SW 1271 (cell line): ENCODE data around the gene BLID.

Source experiments
- DNase-seq, 2 experiments: peaks; one replicate each; lab custom pipeline; 2025; lab: John Stamatoyannopoulos, UW

Gene BLID

DNA sequence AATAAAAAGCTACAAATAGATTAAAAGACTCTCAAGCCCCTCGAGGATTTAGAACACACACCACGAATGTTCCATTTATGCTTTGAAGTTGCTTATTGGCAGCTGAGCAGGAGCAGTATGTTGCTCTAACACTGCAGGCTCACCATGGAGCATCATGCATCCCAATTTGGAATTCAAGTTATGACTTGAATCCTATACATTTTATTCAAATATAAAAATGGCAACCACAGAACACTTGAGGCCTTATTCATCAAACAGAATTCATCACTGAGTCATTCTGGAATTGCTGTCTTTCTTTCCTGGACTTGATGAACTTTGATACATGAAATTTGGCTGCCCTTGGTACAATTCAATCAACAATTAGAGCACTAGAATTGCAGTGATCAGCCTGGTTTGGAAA, 24.5 kb upstream of the BLID start:
- peak; percentile 26 to 84 for DNase-seq

DNA sequence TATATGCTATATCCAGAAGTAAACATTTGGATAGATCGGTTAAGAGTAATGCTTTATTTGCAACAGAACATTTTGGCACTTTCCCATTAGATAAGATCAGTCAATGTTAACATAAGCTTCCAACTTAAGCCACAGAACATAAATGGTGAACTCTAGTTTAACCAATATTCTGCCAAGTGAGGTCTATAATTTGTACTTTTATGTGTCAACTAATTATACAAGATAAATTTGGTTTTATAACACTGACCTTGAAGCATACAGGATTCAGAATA, 23.5 kb upstream of the BLID start:
- DNase-seq: no peak

DNA sequence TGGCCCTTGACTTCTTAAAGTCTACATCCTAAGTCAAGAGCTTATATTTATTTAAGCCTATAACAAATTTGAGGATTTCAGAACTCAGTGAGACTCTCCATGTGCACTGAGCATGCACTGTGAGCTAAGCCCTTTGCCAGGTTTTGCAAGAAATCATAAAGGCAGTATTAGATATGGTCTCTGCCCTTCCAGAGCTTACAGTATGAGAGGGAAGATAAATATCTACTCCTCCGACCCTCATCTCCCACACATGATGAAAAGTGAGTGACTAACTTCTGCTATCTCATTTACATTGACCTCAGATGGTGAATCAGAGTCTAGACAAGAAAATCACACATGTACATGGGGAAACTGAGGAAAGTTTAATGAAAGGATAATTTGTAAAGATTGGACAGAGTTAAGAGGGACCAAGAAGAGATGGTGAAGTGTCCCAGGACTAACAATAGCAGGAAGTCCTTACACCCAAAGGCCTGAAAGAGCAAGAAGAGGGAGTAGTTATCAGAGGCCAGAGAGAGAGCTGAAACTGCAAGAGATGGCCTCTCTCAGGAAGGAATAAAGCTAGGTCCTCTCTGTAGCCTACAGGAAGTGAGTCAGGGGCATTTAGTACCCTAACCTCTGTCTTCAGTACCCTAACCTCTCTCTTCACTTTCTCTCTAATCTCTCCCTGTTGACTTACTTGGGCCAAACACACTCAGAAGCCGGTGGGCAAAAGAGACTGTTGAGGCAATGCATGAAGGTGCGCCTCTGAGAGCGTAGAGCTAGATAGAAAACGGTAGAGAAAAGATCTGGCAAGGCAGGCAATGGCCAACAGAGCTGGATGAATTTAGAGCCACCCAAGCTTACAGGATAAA, 23.0 kb upstream of the BLID start:
- DNase-seq: no peak

DNA sequence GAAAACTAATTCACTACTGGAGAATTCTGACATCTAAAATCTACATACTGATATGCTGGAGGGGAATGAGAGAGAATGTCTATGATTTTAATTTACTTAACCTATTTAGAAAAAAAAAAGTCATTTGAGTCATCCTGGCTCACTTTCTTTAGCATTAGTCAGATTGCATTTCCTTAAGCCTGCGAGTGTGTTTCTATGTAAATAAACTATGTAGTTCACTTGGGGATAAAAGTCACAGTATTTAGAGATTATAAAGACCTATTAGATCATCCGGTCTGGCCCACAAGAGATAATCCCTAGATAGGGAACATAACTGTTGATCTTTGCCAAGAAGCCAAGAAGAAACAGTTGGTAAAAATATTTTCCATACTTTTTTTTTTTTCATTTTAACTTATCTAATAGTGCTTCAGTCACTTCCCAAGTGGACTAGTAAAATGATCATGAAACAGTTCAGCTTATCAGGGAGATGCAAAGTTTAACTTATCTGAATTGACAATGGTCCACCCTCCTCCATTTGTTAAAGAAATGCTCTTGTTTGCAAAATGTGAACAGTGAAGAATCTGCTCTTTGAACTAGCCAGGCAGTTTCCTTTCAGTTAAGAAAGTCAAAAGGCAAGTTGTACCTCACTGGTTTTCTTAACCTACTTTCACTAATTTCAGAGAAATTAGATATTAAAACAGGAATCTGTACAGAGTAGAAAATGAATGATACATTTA, 21.2 kb upstream of the BLID start:
- peak; percentile 64 to 95 for DNase-seq

DNA sequence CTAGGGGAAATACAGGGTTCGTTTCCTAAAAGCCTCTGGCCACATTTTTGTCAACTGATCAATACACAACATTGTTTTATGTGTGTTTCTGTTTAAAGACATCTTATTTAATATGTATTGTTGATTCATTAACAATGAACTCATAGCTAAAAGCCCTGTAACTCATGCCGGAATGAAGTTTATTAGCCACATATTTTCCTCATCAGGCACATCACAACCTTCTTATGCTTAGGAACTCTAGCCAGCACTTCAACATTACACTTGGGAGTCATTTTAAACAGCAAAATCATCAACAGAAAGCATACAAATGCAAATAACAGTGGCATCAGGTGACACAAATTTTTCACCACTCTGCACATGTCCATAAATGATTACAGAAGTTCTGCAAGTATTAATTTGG, 15.1 kb upstream of the BLID start:
- DNase-seq: no peak

DNA sequence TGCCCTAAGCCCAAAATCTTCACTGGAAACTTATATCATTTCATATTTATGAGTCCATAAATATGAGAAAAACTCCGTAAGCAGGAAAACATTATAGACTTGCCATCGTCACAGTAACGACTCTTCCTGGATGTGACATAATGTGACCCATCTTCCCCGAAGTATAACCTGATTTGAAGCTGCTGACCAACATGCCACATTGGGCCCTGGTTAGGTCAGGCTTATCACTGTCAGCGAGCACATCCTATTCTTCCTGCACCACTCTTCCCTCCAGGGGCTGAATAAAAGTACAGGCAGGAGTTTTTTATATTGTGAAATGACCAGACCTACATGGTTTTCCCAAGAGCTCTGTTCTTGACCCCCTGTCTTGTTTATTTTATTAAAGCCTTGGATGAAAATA, 12.1 kb upstream of the BLID start:
- no peak for DNase-seq

DNA sequence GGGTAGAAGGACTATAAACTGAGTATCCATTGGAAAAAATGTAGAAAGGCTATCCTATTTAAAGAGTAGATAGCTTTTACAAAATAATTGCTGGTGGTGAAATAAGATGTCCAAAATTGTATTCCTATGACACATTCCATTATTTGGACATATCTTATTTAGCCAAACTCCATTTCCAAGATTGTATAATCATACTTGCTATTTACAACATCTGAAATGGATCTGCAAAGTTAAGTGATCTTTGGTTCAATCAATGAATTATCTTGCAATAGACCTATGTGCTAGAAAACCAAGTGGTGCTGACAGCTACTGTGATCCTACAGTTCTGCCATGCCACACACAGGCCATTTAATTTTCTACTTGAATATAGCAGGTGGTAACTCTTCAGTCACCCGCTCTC, 11.0 kb upstream of the BLID start:
- no peak for DNase-seq

DNA sequence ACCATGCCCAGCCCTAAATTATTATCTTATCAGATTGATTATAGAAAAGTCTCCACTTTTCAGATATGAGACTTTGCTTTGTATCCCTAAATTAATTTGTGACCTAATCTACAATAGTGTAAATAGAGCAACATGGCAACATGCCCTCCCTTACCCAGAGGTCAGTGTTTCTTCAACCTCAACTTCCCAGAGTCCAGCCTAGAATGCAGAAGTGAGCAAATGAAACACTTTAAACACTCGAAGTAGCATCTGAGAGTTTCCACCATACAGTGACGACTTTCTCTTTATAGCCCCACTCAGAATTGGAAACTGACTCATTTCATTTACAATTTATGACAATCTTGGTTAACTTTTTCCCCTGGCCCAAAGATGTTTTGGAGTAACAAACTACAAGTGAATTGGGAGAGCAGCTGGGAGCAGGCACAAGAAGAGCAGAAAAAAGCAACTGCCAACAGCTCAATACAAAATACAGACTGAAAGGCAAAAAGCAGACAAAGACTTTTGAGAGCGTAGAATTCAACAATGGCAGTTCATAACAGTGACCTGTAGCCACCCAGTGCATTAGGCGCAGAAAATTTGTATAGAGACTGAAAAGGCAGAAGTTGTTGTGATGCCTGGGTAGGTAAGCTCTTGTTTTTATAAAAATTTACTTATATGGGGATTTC, 10.1 kb upstream of the BLID start:
- no peak for DNase-seq

DNA sequence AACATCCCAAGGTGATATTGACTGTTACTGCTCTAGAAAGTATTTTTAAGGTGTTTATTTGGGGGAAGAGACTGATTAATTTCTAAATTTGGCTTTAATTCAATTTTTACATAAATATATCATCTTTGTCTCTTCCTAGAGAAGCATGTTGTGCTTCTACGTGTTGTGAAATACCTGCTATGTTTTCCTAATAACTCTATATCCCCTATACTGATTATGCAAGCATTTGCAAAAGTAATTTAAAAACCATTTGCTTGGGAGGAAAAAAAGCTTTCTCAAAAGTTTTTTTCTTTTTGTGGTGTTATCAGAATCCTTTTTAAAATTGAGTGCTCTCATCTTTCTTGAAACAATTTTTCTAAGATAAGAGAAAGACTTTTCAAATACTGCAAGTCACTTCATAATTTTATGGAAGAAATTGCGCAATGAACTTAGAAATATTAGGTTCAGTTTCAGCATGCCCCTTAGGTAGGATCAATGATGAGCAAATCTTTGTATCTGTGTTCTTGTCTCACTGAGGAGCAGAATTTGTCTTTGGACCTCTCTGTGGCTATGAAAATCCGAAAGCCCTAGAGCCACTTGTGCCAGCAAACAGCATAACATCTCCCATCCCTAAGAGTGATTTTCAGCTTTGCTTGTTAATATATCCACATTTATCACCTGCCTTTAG, 7.4 kb upstream of the BLID start:
- DNase-seq: no peak

DNA sequence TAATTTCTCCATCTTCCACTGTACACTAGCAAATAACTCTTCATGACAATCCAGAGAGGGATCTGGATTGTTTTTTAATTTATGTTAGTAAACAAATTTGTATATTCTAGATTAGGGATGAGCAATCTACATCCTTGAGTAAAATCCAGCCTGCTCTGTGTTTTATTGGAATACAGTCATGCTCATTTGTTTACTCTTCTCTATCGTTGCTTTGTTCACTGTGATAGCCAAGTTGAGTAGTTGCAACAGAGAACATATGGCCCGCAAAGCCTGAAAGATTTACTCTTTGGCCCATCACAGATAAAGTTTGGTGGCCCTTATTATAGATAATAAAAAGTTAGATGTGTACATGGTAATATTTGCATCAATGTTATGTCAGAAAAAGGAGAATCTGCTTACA, 6.2 kb upstream of the BLID start:
- DNase-seq: no peak

DNA sequence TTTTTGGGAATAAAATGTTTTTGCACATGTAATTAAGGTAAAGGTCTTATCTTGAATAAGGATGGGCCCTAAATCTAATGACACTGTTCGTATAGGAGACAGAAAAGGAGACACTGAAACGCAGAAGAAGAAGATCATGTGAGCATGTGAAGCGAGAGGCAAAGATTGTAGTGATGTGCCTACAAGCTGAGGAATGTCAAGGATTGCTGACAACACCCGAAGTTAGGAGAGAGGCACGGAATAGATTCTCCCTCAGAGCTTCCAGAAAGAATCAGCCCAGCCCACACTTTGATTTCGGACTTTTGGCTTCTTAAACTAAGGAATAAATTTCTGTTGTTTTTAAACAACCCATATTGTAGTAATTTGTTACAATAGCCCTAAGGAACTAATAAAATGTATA, 4.1 kb upstream of the BLID start:
- DNase-seq: no peak

DNA sequence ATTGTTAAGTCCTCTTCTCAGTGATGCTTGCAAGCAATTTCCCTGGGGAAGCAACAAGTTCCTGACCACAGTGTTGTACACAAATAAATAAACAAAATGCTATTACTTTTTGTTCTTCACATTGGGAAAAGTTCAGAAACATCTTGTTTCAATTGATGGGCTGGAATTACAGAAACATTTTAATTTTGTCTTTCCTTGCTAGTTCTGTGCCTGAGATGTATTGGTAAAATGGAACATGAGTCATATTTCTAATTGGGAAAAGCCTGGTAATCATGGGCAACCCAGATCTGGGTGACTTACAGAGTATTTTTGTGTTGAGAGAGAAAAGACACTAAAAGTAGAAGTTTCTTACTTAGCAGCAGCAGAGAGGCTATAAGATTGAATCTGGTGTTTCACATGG, 576 bp upstream of the BLID start:
- DNase-seq: no peak

DNA sequence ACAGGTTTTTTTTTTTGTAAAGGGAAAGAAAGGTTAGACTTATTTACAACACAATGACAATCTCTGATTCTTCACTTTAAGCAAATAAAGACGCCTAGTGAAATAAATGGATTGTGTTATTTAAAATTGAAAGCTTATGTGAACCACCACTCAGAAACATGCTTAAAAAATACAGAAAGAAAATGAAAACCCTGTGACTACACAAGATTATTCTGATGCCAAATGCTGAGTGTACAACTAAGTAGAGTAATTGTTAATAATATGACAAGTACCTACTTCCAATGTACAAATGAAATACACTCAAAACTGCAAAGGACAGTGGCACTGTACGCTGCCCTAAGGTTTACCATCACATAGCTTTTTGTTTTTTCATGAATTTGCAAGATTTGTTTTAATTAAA, 1.0 kb downstream of the BLID start:
- no peak for DNase-seq

DNA sequence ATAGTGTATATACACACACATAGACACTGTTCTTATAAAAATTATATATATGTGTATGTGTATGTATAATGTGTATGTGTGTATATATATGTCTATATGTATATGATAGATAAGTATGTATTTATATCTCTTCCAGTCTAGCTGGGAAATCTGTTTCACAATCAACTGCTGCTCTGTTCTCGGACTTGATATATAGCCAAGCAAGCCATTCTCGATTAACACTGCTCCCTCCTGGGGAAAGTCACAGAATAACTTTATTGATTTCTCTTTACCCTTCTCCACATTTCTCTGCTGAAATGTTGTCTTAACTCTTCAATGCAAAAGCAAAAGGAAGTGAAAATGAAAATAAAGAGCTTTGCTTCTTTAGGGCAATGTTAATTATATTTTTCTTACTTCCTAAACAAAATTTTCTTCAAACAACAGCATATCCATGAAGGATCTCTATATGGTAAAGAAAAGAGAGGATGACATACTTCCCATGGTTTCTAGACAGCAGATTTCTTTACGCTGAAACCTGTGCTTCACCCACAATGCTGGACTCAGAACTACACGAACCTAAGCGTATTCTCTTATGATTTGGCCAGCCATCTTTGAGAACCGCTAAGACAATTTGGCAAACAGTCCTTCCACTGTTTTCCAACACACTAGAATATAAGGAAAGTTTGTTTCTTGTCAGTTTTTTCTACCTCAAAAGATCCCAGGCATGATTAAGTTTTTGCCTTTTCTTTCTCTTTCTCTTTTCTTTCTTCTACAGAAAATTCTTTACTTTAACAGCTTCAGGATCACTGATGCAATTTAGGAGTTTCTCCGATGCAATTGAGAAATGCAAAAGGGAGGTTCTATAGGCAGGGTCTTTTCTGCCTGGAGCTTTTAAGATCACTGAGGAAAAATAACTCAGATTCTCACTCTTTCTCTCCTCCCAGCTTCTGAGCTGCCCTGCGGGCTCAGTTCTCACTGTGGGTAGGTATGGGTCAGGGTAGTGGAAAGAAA, 1.9 kb downstream of the BLID start:
- DNase-seq: no peak

DNA sequence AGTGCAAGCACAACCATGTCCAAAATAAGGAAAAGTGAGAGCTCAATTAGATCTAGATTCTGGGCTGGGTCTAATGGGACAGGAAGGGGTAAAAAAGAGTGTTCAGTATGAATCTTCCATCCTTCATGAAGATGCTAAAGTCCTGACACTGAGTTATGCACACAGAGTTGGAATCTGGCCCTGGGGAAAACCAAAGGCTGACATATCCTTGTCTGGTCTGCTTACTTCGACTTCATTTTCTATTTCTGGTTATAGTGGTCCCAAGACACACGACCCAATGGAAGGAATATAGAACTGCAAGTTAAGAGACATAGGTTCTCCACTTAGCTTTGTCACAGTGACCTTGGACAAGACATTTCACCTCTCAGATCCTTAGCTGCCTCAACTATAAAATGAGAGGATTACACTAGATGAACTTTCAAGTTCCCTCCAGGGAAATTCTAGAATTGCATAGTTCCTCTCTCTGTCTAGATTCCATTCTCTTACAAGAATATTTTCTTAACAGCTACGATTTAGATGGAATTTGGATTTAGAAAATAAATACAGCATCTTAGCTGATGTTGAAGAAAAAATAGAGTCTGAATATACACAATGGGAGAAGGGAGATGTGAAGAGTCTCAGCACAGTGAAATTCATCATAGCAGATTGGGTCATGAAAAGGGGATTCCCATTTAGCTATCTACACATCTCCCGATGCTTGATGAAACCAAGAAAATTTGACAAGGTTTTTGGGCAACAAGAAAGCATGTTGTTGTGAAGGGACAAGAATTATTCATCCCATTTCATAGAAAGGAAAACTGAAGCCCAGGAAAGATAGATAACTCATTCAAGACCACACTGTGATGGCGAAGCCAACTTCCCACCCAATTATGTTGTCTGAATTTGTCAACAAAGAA, 3.3 kb downstream of the BLID start:
- no peak for DNase-seq

DNA sequence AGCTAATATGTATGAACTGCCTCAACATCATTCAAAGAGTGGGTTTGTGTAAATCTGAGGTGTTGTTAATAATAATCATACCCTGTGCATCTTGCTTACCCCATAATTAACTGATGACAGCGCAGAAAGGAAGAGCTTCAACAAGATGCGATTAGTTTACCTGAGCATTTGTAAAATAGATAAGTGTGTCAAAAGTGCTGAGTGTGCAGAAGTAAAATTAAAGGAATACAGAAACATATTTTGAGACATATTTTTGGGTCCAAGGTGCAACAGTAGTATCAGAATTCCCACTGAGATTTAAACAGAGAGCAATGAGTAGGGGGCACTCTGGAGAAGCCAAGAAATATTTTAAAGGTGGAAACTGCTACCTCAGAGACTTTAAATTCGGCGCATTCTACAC, 6.1 kb downstream of the BLID start:
- no peak for DNase-seq

DNA sequence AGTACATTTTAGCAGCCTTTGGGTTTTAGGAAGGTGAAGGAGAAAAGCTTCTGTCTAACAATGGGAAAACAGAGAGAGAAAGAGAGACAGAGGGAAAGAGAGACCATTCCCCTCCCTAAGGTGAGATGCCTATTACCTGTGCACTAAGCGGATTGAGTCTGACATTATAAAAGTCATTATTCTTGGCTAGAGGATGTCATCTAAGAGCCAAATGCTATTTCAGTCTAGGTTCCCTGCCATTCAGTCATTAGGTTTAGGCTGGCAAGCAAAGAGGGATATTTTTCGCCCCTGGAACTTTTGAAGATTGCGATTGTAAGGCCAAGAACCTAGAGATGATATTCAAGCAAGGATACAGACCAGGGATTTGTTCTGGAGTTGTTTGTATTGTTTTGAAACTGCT, 7.2 kb downstream of the BLID start:
- DNase-seq: no peak

DNA sequence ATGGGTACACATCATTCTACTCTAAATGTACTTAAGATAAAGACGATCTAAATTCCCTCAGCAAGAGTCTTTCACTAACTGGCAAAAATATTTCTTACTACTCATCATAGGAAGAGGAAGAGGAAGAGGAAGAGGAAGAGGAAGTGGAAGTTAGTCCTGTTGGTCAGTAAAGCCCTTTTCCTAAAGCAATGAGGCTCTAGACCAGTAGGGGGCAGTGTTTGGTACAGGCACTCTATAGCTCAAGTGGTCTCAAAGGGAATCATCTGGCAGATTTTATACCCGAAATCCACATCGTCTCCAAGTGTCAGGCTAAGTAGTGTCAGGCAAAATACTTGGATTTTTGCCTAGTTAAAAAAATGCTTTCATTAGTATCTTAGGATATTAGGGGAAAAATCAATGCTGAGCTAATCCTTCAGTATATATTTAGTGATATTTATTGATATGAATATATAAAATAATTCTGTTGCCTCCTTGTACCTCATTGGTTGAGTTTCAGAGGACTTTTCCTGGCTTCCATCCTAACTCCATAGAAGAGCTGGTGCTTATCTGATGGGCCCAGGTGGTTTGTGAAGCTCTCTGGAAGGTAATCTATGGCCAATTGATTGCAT, 7.7 kb downstream of the BLID start:
- DNase-seq: peak in 1 of 2 experiments; percentile 36

DNA sequence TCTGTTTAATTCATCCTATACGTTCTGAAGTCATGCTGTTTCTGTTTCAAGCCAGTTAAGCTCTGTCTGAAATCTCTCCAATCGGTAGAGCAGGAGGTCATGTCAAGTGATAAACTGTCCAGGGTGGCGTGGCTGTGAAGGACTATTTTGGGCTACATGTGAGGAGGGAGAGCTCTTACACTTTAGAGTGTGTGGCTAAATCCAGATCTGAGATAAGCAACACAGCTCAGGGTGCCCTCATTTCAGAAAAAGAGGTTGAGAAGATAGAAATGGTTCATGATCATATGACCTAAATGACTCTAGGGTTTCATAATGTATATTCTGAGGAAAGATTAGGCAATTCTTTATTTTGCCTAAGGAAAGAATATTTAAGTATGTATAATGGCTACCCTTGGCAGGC, 8.4 kb downstream of the BLID start:
- DNase-seq: no peak

DNA sequence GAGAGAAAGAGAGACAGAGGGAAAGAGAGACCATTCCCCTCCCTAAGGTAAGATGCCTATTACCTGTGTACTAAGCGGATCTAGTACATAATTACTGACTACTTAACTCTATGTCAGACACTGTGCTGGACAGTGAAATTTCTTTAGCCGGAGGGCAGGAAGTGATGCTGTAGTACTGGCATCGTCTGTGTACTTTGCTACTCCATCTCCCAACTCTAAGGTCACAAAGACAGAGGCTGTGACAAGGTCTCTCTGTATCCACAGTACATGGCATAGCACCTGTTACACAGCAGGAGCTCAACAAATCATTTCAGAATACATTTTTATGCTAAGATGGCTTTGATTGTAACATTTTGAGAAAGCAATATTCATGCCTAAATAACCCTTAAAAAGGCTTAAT, 9.0 kb downstream of the BLID start:
- no peak for DNase-seq
